ENCODE results near the gene SLC6A19. TPM values are rescaled to one million over a fixed set of nuclear protein-coding genes. Genes with fewer than 3 reads are reported as not detected.
A peak's percentile ranks its signal among the peaks of the same experiment; 100 is the strongest.
"Not testable (repeated sequence)": the region's sequence is repeated elsewhere in the genome, so short reads cannot be mapped to it uniquely, and the experiment has no call there.

SLC6A19 gene
- total RNA-seq (2014; rRNA removed; shearing (Covaris generic)), result 0.37 and 1.0 TPM in 2 replicates

DNA sequence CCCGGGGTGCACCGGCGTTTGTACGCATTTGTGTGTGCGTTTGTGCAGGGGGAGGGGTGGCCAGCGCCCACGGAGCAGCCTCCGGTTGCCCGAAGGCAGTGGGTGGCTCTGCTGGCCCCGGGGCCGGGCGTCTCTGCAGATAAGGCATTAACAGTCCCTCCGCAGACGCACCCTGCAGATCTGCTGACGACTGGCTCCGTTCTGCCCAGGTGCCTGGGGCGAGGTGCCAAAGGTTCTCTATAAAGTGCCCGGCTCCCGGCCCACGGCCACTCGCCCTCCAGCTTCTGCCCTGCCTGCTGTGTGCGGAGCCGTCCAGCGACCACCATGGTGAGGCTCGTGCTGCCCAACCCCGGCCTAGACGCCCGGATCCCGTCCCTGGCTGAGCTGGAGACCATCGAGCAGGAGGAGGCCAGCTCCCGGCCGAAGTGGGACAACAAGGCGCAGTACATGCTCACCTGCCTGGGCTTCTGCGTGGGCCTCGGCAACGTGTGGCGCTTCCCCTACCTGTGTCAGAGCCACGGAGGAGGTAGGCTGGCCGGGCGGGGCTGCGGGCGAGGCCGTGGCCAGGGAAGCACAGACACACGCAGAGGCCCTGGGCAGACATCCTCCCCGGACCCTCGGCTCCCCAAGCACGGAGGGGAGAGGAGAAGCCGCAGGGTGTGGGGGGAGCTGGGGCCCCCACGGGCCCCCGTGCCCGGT, at the start of gene SLC6A19:
Gene SLC6A19, plus strand, starts transcription at position 269 of the 699 bp plus-strand sequence. Its CDS starts 56 bp downstream, at position 325.
- in situ Hi-C loops (cut with HindIII; ENCODE audit: low sequenced_read_pairs), result no loop called here
- no peak for DNase-seq (ENCODE audit: low spot score)

DNA sequence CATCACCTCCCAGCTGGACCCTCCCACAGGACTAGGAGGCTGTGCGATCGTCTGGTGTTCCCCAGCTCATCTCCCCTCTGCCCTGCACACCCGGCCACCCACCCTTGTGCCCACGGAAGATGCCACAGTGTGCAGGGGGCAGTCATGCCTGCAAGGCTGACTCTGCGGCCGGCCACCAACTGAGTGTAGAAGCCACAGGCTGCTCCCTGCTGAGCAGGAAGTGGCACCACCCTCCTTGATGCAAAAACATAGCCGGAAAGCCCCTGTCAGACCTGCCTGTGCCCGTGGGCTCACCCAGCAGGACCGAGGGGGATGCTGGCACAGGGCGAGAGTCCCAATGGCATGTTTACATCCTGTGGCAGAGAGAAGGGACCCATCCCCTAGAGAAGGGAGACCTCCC, 49.2 kb upstream of the SLC6A19 start:
- DNase-seq (ENCODE audit: low spot score), result no peak
- in situ Hi-C loops (cut with HindIII; ENCODE audit: low sequenced_read_pairs), result no loop called here

- DNase-seq (ENCODE audit: low spot score), result no peak
- in situ Hi-C loops (cut with HindIII; ENCODE audit: low sequenced_read_pairs), result no loop called here
Measured at GRCh38 chr5:1152771-1153282, 48.6 kb upstream of the SLC6A19 start.

DNA sequence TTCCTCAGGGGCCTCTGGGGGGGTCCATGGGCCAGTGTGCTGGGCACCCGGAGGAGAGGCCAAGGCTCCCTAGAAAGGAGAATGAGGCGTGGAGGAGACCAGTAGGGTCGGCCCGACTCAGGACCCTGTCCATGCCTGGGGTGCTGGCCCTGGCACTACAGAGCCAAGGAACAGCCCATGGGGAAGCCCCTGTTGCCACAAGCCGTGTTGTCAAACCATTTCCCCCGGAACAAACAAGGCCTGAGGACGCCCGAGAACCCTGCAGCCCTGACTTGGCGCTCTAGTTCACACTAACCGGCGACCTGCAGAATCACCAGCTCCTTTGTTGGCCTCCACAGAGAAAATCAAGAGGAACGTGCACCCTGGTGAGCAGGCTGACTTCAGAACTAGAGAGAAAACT, 48.0 kb upstream of the SLC6A19 start:
- DNase-seq (ENCODE audit: low spot score), result no peak
- in situ Hi-C loops (cut with HindIII; ENCODE audit: low sequenced_read_pairs), result no loop called here

GRCh38 chr5:1155191-1156032, 46.0 kb upstream of the SLC6A19 start:
- in situ Hi-C loops (cut with HindIII; ENCODE audit: low sequenced_read_pairs), result no loop called here
- DNase-seq (ENCODE audit: low spot score), result no peak

DNA sequence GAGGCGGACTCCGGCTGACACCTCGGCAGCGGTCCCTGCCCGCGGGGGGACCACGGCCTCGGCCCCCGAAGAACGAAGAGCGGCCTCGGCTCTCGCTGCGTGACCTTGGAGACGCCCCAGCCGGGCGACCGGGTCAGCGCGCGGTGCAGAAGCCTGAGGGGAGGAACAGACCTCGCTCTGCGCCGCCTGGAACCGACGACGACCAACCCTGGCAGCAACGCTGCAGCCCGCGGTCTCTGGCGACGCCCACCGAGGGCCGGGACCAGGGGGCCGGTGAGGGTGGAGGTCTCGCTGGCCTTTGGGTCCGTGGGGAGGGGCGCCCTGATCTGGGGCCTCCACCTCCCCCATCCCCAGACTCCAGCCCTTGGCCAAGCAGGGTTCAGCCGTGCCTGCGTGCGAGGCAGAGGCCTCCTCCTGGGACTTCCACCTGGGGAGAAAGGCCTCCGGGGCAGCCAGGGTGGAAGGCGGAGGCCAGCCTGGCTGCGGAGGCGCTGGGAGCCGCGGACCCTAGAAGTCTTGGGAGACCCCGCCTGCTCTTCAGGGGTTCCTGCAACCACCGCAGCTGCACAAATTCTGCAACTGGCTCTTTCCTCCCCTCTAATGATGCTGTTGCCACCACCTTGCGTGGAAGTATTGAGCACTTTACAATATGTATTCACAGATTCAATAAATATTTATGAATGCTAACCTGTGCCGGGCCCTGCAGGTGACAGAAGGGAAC, 45.2 kb upstream of the SLC6A19 start:
- DNase-seq (ENCODE audit: low spot score), result no peak
- in situ Hi-C loops (cut with HindIII; ENCODE audit: low sequenced_read_pairs), result no loop called here

DNA sequence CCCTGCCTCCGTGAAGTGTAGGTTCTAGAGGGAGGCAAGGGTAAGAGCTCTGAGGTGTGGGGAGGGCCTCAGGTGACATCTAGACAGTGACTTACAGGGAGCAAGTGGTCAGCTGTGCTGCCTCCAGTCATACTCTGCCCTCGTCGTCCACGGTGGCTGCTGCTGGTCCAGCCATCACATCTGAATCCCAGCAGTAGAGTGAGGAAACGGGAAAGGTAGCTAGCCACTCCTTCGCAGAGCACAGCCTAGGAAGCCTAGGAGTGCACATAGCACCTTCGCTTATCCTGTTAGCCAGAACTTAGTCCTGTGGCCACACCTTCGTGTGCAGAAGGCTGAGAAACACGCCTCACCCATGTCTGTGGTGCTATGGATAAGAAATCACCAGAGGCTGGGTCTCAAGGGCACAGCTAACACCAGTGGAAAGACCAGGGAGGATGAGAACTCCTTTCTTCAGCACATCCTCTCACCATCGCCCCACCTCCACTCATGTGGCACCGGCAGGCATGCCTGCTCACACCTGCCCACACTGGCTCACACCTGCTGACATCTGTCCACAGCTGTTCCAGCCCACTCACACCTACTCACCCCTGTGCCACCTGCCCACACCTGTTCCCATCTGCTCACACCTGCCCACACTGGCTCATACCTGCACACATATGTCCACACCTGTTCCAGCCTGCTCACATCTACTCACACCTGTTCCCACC, 44.5 kb upstream of the SLC6A19 start:
- no peak for DNase-seq (ENCODE audit: low spot score)
- in situ Hi-C loops (cut with HindIII; ENCODE audit: low sequenced_read_pairs), result no loop called here

- DNase-seq (ENCODE audit: low spot score); in situ Hi-C loops (cut with HindIII; ENCODE audit: low sequenced_read_pairs): not testable (repeated sequence)
Measured at GRCh38 chr5:1157461-1157986, 43.9 kb upstream of the SLC6A19 start.

DNA sequence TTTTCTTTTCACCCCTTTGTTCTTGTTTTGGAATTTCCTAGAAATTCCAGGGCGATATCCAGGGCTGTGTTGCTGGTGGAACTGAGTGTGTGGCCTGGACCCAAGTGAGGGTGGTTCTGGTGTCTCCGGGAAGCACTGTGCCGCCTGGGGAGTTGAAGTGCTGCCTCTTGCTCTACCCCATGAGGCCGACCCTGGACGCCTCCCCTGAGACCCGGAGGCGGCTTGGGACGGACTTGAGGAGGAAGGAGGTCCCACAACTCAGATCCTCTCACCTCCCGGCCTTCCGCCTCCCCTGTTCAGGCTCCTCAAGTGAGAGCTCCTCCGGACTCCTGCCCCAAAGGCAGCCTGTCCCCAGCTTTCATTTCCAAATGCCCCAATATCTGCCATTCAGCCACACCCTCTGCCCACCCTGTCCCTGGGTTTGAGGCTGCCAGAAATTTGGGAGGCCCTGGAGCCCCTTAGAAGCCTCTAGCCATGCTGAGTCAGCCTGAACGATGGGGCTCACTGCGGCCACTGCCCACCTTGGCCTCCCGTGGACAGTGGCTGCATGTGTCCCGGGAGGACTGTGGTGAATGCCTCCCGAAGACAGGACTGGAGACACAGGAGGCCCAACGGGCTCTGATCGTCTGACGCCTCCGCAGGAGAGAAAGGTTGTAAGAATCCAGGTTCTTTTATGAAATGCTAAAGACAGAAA, 42.6 kb upstream of the SLC6A19 start:
- in situ Hi-C loops (cut with HindIII; ENCODE audit: low sequenced_read_pairs), result no loop called here
- DNase-seq (ENCODE audit: low spot score), result no peak

- in situ Hi-C loops (cut with HindIII; ENCODE audit: low sequenced_read_pairs), result no loop called here
- DNase-seq (ENCODE audit: low spot score), result no peak
Measured at GRCh38 chr5:1159341-1159675, 42.1 kb upstream of the SLC6A19 start.

DNA sequence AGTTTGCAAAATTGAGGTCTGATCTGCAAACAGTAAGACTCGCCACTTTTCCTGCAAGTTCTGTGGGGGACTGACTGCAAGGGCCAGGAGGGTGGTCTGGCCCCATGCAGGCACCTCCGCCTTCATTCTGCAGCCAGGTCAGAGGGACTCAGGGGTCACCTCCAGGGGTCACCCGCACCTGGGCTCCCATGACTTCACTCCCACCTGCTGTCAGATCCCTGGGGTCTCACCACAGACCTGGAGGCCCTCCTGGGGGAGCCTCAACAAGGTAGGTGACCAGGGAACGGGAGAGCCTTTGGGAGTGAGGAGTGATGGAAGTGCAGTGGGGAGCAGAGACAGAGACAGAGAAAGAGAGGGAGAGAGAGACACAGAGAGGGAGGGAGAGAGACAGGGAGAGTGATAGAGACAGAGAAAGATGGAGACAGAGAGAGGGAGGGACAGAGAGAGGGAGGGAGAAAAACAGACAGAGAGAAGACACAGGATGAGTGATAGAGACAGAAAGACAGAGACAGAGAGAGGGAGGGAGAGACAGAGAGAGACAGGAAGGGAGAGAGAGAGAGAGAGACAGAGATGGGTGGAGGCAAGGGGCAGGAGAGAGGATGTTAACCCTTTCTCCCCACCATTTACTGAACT, 41.5 kb upstream of the SLC6A19 start:
- DNase-seq (ENCODE audit: low spot score), result no peak
- in situ Hi-C loops (cut with HindIII; ENCODE audit: low sequenced_read_pairs), result no loop called here

GRCh38 chr5:1161108-1161832, 40.1 kb upstream of the SLC6A19 start:
- DNase-seq (ENCODE audit: low spot score), result no peak
- in situ Hi-C loops (cut with HindIII; ENCODE audit: low sequenced_read_pairs), result no loop called here

DNA sequence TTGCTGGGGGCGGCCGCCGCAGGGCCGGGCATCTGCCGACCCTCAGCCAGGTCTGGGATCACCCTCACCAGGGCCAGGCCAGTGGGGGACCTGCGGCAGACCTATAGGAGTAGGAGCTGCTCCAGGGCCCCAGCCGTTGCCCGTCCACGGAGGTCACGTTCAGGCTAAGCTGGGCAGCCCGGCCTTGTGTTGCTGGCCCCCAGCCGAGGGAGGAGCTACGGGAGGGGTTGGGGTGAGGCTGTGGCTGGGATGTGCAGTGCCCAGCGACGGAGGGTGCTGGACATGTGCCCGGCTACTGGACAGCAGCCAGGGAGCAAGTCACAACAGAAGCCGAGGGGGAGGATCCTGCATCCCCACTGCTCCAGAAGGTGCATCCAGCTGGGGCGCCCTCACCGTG, 39.6 kb upstream of the SLC6A19 start:
- DNase-seq (ENCODE audit: low spot score), result peak; percentile 11
- in situ Hi-C loops (cut with HindIII; ENCODE audit: low sequenced_read_pairs), result no loop called here

- in situ Hi-C loops (cut with HindIII; ENCODE audit: low sequenced_read_pairs), result no loop called here
Measured at GRCh38 chr5:1162276-1162675, 39.1 kb upstream of the SLC6A19 start.

DNA sequence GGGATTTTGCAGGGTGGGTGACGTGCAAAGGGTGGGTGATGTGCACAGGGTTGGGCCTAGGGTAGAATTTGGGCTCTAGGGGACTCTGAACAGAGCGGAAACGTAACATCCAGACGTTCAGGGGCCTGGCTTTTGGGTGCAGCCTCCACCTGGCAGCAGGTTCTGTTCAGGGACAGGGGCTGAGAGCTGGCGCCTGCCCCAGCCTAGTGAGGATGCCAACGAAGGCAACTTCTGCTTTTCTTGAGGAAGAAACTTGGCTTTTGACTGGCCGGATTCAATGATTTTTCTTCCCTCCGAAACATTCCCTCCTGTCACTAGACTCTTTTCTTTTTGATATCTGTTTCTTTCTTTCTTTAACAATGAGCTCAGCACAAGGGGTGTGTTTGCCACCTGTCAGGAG, 38.6 kb upstream of the SLC6A19 start:
- in situ Hi-C loops (cut with HindIII; ENCODE audit: low sequenced_read_pairs), result no loop called here
- DNase-seq (ENCODE audit: low spot score), result no peak

More at GRCh38 chr5:1162276-1162675, 39.1 kb upstream of the SLC6A19 start:
- no peak for DNase-seq (ENCODE audit: low spot score)

DNA sequence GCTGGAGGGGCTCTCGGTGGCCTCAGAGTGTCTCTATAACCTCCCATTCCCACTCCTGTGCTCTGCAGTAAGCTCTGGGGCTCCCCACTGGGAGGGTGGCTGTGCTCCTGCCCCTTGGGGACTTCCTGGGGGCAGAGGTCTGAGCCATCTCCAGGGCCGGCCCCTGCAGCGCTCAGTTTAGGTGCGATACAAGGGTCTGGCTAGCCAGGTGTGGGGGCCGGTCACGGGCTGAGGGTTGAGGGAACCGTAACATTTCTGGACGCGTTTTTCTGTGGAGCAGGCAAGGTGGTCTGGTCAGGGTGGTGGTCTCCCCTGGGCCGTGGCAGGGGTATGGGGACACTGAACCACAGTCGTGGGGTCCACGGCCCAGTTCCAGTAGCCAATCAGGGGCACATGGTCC, 38.0 kb upstream of the SLC6A19 start:
- no peak for DNase-seq (ENCODE audit: low spot score)
- in situ Hi-C loops (cut with HindIII; ENCODE audit: low sequenced_read_pairs), result no loop called here

DNA sequence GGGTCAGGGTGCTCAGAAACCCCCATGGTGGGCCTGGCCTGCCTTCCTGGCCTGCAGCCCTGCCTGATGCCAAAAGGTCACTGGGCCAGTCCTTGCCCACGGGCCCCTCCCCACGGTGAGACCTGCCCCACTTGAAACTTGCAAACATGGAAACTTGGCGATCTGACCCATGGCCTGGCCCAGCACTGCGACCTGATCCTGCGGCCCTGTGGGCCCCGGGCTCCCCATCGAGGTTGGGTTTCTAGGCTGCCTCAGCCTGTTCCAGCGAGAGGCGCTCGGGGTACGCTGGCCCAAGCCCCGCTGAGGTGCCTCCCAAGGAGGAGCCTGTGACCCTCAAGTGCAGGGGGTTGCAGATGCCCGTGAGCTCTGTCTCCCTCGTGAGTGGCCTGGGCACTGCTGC, 37.5 kb upstream of the SLC6A19 start:
- DNase-seq (ENCODE audit: low spot score), result no peak
- in situ Hi-C loops (cut with HindIII; ENCODE audit: low sequenced_read_pairs), result no loop called here

All from G401 (cell line).